ENCODE measurements around the gene SNAPC4. TPM values are rescaled to one million over a fixed set of nuclear protein-coding genes. Genes with fewer than 3 reads are reported as not detected.

SNAPC4 gene
- total RNA-seq, 1 experiment from 2014 or later, result 19.9 TPM

- DNase-seq (ENCODE audit: low read depth), result peak; percentile 57
Measured at GRCh38 chr9:136372561-136373299, 27.2 kb downstream of the SNAPC4 start.

GRCh38 chr9:136372006-136372405 lies 28.0 kb downstream of the SNAPC4 start:
- no peak for DNase-seq (ENCODE audit: low read depth)

GRCh38 chr9:136371533-136371880 lies 28.5 kb downstream of the SNAPC4 start:
- DNase-seq (ENCODE audit: low read depth), result no peak

- no peak for DNase-seq (ENCODE audit: low read depth)
Measured at GRCh38 chr9:136370687-136371532, 29.1 kb downstream of the SNAPC4 start.

GRCh38 chr9:136370037-136370436 lies 29.9 kb downstream of the SNAPC4 start:
- DNase-seq (ENCODE audit: low read depth), result no peak

- no peak for DNase-seq (ENCODE audit: low read depth)
Measured at GRCh38 chr9:136368190-136368589, 31.8 kb downstream of the SNAPC4 start.

- DNase-seq (ENCODE audit: low read depth), result no peak
Measured at GRCh38 chr9:136367296-136368145, 32.4 kb downstream of the SNAPC4 start.

- no peak for DNase-seq (ENCODE audit: low read depth)
Measured at GRCh38 chr9:136366826-136367225, 33.1 kb downstream of the SNAPC4 start.

GRCh38 chr9:136365775-136366222 lies 34.2 kb downstream of the SNAPC4 start:
- no peak for DNase-seq (ENCODE audit: low read depth)

GRCh38 chr9:136364942-136365774 lies 34.8 kb downstream of the SNAPC4 start:
- no peak for DNase-seq (ENCODE audit: low read depth)

GRCh38 chr9:136363949-136364748 lies 35.8 kb downstream of the SNAPC4 start:
- DNase-seq (ENCODE audit: low read depth), result no peak

- DNase-seq (ENCODE audit: low read depth), result peak; percentile 98
Measured at GRCh38 chr9:136363106-136363948, 36.6 kb downstream of the SNAPC4 start, which contains the start of gene DNLZ. TSS of gene DNLZ (minus strand) at chr9:136363744. CDS start at chr9:136363714, 30 bp downstream.

GRCh38 chr9:136362450-136362784 lies 37.6 kb downstream of the SNAPC4 start:
- no peak for DNase-seq (ENCODE audit: low read depth)

GRCh38 chr9:136361754-136362449 lies 38.1 kb downstream of the SNAPC4 start:
- no peak for DNase-seq (ENCODE audit: low read depth)

GRCh38 chr9:136361047-136361753 lies 38.8 kb downstream of the SNAPC4 start:
- no peak for DNase-seq (ENCODE audit: low read depth)

- DNase-seq (ENCODE audit: low read depth), result no peak
Measured at GRCh38 chr9:136359774-136360718, 39.9 kb downstream of the SNAPC4 start.

GRCh38 chr9:136358888-136359287 lies 41.1 kb downstream of the SNAPC4 start:
- no peak for DNase-seq (ENCODE audit: low read depth)
